Measurements from ENCODE around the gene PPM1A.
"Not testable (repeated sequence)": the region's sequence is repeated elsewhere in the genome, so short reads cannot be mapped to it uniquely, and the experiment has no call there.

The PPM1A gene

DNA sequence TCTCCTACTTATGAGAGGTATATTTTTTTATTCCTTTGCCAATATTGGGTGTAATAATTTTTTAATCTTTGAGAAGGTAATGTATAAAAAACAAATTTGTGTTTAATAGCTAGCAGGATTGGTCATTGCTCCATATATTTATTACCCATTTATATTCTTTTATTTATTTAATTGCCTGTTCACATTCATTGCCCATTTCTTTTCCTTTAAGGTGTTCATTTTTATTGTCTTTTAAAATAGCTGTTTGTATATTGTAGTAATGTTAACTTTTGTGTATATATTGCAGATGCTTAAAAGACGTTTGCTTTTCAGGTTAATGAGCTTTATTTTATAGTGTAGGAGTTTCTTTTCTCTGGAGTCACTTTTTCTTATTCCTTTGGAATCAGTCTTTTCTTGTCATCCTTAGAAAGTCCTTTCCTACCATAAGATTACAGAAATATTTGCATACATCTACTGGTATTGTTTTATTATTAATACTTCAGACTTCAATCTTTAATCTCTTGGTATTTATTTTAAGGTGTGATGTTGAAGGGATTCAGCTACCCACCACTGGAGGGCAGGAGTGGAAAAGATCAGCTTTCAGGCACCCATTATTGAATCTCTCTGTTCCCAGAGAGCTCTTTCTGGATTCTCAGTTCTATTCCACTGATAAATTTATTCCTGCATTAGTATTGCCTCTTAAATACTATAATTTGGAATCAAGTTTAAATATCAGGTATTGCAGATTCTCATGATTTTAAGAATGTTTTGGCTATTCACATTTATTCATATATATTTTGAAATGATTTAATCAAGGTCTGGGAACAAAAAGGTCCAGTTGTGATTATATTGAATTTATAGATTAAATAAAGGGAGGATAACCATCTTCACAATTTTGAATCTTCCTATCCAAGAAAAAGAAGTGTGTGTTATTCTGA, 17.3 kb downstream of the PPM1A start:
- no peak for DNase-seq (ENCODE audit: low read depth, low spot score)

DNA sequence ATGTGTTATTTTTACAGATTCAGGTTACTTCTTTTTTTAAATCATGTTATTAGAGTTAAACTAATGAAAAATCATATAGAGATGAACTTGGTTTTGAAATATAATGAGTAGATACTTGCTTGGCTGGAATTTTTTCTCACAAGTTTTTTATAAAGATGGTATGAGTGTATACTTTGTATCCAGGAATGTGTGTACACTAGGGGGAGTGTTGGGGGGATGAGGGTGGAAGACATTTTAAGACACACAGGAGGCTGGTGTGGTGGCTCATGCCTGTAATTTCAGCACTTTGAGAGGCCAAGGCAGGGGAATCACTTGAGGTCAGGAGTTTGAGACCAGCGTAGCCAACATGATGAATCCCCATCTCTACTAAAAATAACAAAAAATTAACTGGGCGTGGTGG, 23.2 kb downstream of the PPM1A start:
- no peak for DNase-seq (ENCODE audit: low read depth, low spot score)

DNA sequence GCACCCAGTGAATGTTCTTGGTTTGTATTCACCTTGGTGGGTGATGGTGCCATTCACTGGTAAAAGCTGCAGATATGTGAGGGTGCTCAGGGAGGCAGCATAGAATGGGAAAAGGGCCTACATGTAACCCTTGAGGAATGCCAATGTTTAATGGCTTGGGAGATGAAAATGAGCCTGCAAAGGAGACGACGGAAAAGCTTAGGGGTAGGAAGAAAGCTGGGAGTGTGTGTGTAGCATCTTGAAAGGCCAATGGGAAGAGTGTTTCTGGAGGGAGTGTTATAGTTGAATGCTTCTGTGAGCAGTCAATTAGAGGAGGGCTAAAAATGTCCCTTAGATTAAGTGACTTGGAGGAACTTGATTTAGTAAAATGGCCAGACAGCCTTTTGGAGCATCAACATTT, 24.9 kb downstream of the PPM1A start:
- DNase-seq (ENCODE audit: low read depth, low spot score): no peak

DNA sequence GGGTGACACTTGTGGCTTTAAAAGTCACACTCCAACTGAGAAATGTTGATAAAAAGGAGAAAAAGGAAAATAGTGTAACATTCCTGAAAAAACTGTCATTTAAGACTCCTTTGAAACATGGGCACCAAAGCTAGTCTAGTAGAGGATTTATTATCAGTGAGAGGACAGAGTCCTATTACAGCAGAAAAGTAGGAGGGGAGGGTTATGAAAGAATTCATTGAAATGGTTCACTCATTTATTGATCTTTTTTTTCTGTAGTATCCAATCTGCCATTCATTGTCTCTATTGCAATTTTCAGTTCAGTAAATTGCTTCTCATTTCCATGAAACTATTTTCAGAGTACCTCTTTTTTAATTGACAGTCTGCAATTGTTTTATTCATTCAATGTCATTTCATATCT, 25.4 kb downstream of the PPM1A start:
- no peak for DNase-seq (ENCODE audit: low read depth, low spot score)

DNA sequence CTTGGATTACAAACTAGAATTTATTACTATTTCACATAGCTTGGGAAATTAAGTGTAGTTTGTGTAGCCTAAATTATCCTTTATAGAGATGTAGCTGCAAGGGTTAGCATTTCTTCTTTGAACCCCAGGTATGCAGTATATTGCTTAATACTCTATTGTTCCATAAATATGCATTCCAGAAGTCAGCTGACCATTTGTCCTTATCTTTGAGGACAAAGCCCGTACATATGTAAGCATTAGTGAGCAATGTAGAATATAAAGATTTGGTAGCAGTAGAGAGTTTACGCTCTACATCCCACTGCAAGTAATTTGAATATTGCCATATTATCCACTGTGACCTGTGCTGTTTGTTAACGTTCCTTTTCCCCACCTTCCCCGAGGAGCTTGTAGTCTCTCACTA, 26.9 kb downstream of the PPM1A start:
- DNase-seq (ENCODE audit: low read depth, low spot score): no peak

DNA sequence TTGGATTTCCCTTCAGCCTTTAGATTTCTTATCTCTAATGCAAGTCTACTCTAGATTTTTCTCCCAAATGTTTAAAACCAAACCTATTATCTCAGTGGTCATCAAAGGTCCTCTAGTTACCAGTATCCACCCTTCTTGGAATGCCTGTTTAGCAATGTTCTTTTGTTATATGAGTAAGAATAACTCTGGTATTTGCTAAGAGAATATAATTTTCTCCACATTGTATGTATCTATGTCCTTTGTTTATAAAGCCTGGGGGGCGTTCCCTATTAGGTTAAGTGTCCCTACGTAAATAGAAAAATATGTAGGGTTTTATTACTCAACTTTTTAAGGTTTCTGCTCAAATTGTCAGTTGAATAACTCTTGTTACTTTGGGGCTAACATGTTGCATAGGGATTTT, 27.3 kb downstream of the PPM1A start:
- no peak for DNase-seq (ENCODE audit: low read depth, low spot score)

DNA sequence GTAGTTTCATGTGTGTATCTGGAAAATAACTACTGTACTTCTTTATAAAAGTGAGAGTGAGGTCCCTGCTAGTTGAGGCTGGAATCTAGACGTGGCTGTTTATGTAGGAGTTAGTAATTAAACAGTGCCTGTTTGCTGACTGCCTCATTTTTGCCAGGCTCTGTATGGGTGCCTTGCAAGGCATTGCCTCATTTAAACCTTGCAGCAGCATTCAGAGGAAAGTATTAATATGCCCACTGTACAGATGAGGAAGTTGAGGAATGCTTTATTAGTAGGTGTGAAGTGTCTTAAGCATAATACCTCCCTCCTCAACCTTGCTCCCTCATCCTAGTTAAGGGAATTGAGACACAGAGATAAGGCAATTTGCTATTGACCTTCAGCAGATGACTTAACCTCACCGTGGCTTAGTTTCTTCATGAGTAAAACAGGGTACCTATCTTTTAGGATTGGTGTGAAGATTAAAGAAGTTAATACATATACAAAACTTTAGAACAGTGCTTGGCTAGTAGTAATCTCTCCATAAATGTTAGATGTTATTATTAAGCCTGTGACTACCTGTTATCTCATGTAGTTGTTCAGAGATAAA, 28.7 kb downstream of the PPM1A start:
- no peak for DNase-seq (ENCODE audit: low read depth, low spot score)

DNA sequence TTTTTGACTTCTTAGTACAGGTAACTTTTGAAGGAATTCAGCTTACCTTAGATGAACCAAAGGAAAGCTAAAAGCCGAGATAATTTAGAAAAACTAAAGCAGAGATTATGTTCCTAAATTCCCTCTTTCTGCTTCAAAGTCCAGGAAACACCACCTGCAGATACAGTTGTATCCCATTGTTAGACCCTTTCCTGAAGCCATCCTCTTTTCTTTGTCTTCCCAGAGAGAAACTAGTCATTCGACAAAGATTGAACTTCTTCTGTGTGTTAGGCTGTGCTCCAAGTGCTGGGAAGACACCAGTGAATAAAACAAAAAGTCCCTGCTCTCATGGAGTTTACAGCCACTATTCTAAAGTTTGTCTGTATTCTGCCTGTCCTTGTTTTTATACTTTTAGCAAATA, 29.3 kb downstream of the PPM1A start:
- DNase-seq (ENCODE audit: low read depth, low spot score): no peak

DNA sequence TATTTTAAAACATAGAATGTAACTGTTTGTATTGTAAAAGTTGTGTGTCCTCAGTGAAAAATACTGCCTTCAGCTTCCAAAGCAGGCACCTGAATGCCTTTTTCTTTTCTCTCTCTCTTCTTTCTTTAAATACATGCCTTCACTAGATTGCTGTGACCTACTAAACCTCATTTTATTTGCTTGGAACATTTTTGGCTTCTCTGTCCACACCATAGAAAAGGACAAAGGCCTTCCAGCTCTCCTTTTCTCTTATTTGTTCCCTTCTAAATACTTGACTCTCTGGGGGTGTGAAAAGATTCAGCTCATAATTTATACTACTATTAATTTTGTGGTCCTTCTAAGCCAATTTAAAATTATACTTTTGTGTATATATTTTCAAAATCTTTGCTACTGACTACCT, 38.4 kb downstream of the PPM1A start:
- no peak for DNase-seq (ENCODE audit: low read depth, low spot score)

DNA sequence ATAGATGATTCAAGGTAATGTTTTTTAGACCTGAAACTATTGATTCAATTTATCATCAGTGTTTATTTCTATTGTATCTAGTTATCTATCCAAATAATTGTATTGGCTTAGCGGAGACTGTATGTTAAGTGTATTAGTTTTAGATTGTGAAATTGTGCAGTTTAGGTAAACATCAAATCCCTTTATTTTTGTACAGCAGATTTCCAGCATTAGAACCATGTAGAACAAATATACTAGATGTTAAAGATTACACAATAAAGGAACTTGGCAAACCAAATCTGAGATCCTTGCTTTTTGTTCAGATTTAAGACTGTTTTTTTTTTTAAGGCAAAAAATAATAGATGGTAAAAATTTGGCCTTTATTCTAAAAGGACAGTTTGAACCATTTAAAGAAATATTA, 39.3 kb downstream of the PPM1A start:
- DNase-seq (ENCODE audit: low read depth, low spot score): no peak

DNA sequence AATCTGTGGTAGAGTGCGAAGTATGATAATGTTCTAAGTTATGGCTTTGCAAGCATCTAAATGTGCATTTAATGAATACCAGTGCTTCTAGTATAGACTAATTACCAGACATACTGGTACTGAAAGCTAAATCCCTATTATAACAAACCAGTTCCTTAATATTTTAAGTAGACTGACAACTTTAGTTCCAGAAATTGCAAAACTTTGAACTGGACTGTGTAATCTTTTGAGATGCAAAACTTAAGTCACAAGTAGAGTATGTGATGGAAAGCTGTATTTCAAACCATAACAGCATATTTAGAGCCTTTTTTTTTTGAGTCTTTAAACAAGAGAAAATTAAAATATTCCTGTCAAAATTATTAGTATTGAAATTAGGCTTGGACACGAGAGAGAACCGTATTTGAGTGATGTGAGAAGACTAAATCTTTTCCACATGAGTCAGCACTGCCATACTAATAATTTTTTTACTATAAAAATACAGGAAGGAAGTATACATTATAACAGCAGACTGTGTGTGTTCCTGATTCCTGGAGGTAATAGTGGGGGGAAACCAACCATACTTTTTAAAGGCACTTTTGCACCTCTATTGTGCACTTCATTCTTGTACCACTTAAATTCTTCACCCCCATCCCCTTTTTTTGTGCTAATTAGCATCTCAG, 45.5 kb downstream of the PPM1A start:
- no peak for DNase-seq (ENCODE audit: low read depth, low spot score)

DNA sequence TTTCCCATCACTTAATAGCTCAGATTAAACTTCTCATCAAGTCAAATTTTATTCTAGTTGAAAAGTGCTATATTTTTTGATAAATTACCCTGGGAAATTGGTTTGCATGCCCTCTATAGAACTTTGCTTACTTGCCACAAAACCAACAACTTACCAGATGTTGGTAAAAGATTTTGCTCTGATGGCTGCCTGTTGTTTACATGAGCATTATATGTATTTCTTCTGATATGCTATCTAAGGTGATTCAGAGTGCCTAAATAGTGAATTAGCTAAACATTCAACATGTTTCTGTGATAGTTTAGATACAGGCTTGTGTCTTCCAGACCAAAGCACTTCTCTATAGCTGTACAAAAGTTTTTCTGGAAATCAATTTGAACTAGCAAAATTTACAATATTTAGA, 51.0 kb downstream of the PPM1A start:
- no peak for DNase-seq (ENCODE audit: low read depth, low spot score)

DNA sequence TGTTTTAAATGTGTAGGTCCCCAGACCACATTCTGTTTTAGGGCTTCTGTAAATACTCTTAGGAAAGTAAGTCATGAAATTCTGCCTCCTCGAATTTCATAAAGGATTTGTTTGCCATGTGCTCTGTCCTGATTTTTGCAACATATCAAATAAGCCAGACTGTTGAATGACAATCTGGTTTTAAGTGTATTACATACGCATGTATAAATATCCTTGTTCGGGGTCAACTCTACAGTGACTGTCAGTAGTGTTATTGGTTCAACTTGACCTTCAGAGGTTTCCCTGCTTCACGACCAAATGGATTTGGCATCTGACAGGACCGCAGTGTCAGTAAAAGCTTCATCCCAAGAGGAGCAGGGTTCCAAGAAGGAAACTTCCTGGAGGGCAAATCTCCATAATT, 52.7 kb downstream of the PPM1A start:
- no peak for DNase-seq (ENCODE audit: low read depth, low spot score)

DNA sequence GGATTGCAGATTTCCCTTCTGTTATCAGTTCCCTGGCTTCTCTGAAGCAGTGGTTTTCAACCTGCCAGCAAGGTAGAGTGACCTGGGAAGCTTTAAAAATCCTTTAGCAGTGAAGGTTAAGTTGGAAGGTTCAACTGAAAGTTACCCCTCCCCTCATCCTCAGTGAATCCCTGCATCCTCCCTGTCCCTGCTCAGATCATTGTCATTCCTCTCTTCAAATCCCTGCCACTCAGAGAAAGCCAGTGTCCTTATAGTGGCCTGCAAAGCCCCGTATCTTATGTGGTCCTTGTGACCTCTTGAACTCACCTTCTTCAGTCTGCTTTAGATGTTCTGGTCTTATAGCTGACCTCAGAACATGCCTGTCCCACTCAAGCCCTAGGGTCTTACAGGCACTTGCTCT, 53.6 kb downstream of the PPM1A start:
- DNase-seq (ENCODE audit: low read depth, low spot score): no peak

DNA sequence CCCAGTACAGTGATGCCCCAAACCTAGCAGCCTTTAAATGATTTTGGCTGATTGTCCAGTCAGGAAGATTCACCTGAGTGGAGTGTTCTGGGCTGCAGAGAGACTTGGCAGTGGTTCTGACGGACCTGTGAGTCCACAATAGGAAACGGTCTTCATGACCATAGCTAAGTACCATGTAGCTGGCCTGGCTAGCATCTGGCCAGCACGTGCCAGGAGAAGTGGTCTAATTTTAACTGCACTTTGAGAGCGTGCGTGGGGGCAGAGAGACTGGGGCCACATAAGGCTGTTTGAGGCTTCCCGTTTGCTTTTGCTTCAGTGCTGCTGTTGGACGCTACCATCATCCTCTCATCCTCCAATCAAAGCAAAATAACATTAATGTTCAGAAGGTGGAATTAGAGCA, 54.7 kb downstream of the PPM1A start:
- DNase-seq (ENCODE audit: low read depth, low spot score): no peak

DNA sequence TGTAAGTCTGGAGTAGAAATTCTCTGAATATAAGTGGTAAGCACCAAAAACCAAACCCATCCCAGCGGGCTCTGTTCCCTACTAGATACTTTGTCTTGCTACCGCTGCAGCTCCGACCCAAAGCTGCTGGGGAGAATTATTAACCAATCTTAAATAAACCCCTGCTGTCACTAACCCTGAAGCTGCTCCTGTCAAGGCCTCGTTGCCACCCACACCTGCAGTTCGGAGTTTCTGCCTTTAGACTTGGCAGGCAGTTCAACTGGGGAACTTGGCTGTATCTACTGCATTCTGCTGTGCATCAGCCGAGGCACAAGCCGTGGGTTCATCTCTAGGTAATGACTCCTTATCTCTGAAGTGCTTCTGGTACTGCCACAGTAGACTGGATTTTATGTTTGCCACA, 55.5 kb downstream of the PPM1A start:
- DNase-seq (ENCODE audit: low read depth, low spot score): no peak

DNA sequence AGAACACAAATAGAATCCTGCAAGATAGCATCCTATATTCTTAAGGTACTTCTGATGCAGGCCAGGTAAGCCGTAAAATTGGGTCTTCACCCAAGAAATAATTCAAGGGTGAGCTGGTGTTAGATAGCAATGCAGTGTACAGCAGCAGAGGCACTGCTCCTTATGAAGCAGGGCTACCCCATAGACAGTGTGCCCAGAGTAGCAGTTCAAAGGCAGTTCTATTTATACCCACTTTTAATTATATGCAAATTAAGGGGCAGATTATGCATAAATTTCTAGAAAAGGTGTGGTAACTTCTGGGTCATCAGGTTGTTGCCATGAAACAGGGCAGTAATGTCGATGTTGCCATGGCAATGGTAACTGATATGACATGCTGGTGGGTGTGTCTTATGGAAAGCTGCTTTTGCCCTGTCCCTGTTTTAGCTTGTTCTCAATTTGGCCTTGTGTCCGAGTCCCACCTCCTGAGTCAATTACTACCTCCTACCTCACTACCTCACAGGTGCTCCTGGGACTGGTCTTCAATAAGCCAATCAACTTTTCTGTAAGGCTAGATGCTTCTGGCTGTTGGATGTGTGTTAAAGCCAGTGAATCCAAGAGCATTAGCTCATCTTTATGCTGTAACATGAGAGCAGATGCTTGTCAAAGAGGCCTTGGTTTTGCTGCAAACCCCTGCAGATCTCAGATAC, 61.0 kb downstream of the PPM1A start:
- no peak for DNase-seq (ENCODE audit: low read depth, low spot score)

DNA sequence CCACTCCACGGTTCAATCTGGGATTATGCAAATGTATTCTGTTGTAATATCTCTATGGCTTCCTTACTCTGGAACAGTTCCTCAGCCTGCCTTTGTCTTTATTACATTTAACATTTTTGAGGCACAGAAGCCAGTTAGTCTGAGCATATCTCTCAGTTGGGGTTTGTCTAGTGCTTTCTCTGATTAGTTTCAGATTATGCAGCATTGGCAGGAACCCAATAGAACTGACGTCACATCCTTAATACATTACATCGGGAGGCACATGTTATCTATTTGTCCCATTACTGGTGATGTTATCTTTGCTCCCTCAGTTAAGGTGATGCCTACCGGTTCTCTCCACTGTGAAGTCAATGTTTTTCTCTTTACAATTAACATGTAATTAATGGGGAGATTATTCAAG, 62.4 kb downstream of the PPM1A start:
- DNase-seq (ENCODE audit: low read depth, low spot score): no peak

DNA sequence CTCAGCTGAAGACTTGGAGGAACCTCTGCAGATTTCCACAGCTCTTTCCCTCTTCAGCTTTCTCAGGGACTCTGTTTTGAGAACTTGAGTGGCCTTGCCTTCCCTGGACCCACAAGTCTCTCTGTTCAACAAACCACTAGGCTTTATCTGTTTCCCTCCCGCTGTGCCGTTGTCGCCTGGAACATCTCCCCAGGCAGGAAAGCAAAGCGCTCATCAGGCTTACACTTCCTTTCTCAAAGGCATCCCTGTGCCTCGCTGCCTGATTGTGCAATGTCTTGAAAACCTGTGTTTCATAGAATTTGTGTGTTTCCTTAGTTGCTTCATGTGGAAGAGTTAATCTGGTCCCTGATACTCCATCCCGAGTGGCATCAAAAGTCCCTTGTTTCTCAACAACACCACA, 64.1 kb downstream of the PPM1A start:
- no peak for DNase-seq (ENCODE audit: low read depth, low spot score)

DNA sequence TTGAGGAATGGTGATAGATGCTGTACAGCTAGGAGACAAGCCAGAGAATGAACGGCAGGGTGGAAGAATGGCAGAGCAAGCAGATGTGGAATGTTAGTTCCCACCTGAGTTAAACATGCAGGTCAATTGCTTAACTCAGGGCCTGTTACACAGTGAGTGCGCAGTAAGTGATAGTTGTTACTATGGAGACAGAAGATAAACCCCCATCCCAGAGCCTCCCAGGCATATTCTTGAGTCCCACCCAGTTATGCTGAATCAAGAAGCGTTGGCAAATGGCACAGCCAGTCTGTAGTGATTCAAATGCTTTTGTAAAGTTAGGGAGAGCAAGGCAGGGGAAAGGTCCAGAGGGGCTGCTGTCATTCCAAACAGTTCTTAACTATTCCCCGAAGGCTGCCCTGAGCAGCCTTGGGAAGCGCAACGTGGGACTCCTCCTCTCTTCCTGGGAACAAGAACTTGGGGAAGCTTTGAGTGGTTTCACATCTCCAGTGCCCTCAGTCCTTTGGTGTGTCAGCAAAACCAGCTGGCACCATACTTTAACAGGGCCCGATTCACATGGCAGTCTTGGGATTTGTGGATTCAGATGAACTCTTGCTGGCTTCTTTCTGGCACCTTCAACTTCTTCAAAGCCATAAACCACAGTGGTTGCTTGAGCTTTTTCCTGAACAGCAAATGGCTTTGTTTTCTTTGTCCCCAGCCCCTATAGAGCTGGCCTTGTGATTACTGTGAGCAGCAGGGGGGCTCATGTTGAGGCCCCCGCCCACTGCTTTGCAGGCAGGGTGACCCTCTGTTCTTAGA, 66.4 kb downstream of the PPM1A start:
- DNase-seq (ENCODE audit: low read depth, low spot score): no peak

DNA sequence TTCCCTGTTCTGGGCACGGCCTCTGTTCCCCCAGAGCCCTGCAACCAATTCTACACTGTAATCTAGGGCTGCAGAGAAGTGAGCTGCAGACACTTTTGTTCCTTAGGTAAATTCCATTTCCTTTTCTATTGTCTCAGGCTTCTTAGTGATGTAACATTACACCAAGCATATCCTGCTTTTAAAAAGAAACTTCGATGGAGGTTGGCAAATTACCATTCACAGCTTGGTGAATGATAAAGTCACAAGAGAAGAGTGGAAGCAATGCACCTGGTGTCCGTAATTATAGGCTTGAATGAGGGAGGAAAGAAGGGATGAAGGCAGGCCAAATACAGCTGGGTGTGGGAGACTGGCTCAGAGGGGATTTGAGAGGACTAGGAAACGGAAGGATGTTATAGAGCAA, 68.6 kb downstream of the PPM1A start:
- DNase-seq (ENCODE audit: low read depth, low spot score): no peak

DNA sequence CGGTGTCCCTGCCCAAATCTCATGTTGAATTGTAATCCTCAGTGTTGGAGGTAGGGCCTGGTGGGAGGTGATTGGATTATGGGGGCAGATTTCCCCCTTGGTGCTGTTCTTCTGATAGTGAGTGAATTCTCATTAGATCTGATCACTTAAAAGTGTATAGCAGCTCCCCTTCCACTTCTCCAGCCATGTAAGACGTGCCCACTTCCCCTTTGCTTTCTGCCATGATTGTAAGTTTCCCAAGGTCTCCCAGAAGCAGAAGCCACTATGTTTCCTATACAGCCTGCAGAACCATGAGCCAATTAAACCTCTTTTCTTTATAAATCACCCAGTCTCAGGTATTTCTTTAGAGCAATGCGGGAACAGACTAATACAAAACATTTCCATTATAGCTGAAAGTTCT, 71.8 kb downstream of the PPM1A start:
- not testable (repeated sequence) for DNase-seq (ENCODE audit: low read depth, low spot score)

Measured in activated CD4-positive, CD25-positive, alpha-beta regulatory T cell treated with anti-CD3 and anti-CD28 coated beads, Interleukin-2, amount 50 U/mL, for 16 hours (primary cell).